Esophagus squamous epithelium (tissue), 4 donors: ENCODE results near the gene PDCD2.

Source experiments
- POLR2A ChIP-seq, 4 donors: fragments of 450-650 bp; IDR thresholded peaks; one replicate each; pipeline ENCODE4 v1.6.1; 2017; ENCODE audit warnings: antibody characterized with exemption in 4 of 4, mild to moderate bottlenecking in 4 of 4, moderate library complexity in 3 of 4
- TF ChIP-seq, protein P1 (sequence below), 6 experiments: fragments of 450-650 bp in 4 of 6; fragments of 200-600 bp in 2 of 6; sonication (generic) in 2 of 6; IDR thresholded peaks; one replicate each; pipeline ENCODE4 v1.5.1; 2016 to 2019; ENCODE audit warnings: antibody characterized with exemption in 6 of 6, mild to moderate bottlenecking in 4 of 6, moderate library complexity in 4 of 6

DNA sequence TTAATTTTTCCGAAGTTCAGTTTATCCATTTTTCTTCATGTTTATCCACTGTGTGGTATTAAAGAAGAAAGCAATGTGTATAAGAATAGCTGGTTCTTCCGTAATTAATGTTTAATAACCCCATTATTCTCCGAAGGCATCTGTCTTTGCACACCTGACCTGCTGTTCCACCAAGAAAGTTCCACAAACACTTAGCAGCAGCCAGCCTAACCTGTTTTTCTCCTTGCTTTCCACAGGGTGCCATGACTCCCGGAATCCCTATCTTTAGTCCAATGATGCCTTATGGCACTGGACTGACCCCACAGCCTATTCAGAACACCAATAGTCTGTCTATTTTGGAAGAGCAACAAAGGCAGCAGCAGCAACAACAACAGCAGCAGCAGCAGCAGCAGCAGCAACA, 22.9 kb downstream of the PDCD2 start:
- TF ChIP-seq, protein P1, sequence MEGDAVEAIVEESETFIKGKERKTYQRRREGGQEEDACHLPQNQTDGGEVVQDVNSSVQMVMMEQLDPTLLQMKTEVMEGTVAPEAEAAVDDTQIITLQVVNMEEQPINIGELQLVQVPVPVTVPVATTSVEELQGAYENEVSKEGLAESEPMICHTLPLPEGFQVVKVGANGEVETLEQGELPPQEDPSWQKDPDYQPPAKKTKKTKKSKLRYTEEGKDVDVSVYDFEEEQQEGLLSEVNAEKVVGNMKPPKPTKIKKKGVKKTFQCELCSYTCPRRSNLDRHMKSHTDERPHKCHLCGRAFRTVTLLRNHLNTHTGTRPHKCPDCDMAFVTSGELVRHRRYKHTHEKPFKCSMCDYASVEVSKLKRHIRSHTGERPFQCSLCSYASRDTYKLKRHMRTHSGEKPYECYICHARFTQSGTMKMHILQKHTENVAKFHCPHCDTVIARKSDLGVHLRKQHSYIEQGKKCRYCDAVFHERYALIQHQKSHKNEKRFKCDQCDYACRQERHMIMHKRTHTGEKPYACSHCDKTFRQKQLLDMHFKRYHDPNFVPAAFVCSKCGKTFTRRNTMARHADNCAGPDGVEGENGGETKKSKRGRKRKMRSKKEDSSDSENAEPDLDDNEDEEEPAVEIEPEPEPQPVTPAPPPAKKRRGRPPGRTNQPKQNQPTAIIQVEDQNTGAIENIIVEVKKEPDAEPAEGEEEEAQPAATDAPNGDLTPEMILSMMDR (IDR thresholded peaks at IDR 0.05) = no peak
- TF ChIP-seq POLR2A (IDR thresholded peaks at IDR 0.05) = no peak
